HG02588 (cell line): ENCODE measurements around the gene ATP13A1.
"Not testable (repeated sequence)": the region's sequence is repeated elsewhere in the genome, so short reads cannot be mapped to it uniquely, and the experiment has no call there.

Experiments used
- ATAC-seq: cut with Tn5 transposase; IDR thresholded peaks from one replicate; pipeline ENCODE4 v1.9.1; 2021; ENCODE audit warnings: mild to moderate bottlenecking, moderate library complexity; ENCODE audit not compliant: unreplicated experiment

The ATP13A1 gene

GRCh38 chr19:19665420-19665948 lies 2.0 kb upstream of the ATP13A1 start:
- ATAC-seq, result not testable (repeated sequence)

DNA sequence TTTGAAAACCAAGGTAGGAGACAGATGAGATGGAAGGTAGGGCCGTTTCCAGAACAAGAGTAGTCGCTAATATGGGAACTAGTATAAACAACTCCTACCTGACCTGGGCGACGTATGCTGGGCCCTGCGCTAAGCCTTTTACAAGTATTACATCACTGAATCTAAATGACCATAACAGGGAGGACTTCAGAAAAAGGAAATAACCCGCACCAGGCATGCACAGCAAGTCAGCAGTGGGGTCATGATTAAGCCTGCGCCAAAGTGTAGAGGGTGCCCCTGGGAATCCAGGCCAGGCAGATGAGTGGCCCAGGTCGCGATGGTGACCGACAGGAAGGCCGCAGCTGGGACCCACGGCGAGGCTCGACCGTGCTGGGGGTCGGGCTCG lies 613 bp downstream of the ATP13A1 start:
- no peak for ATAC-seq

DNA sequence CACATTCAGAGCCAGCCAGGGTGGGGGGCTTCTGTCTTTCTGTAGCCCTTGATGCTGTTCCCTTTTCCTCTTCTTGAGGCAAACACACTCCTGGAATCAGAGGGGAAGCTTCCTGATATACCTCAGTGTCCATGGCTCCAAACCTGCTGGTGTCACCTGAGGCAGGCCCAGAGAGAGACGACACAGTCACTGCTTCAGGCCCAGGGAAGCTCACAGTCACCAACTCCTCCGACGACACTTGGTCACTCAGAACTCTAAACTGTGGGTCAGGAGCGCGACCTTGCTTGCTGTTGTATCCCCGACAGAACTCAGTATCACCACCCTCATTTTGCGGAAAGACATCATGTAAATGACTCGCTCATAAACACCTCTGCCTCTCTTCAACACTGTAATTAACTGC lies 1.1 kb downstream of the ATP13A1 start:
- no peak for ATAC-seq

DNA sequence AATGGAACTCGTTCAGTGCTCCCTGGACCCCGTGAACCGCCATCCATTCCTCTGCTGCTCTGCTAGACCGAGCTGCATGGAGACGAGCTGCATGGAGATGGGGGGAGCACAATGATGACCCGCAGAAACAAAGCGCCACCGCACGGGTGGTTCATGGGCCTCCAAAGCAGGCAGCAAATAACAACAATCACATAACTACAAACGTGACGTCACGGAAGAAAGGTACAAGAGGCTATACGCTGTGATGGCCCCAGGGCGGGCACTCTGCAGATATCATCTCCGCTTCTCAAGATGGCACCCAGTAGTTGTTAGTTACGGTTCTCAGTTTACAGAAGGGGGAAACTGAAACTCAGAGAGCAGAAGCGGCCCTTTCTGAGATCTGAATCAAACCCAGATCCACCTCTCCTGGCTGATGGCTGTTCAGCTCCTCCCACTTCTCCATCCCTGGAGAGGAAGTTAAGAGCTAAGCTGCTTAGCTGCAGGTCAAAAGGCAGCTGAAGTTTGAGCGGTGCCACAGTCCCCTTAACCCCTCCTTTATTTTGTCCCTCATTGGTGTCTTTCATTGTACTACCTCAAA lies 1.7 kb downstream of the ATP13A1 start:
- ATAC-seq, result peak; percentile 29

DNA sequence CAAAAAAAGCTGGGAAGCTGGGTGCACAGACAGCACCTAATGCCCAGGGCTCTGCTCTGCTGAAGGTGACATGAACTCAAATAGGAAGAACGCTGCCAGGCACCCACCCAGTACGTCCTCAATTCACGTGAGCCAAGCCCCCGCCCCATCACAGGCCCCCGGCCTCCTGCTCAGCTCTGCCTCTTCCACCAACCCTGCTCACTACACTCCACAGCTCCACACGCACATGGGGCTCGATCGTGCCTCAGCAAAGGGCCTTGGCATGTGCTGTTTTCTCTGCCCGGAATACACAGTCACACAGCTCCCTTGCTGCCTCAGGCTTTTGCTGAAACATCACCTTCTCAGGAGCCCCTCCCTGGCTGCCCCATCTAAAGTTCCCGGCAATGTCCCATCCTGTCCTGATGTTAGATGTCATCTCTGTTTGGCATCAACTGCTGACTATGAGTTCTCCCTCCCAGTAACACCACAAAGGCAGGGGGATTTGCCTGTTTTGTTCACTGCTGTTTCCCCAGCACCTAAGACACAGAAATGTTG lies 2.3 kb downstream of the ATP13A1 start:
- no peak for ATAC-seq

GRCh38 chr19:19659646-19660245 lies 3.7 kb downstream of the ATP13A1 start:
- no peak for ATAC-seq

DNA sequence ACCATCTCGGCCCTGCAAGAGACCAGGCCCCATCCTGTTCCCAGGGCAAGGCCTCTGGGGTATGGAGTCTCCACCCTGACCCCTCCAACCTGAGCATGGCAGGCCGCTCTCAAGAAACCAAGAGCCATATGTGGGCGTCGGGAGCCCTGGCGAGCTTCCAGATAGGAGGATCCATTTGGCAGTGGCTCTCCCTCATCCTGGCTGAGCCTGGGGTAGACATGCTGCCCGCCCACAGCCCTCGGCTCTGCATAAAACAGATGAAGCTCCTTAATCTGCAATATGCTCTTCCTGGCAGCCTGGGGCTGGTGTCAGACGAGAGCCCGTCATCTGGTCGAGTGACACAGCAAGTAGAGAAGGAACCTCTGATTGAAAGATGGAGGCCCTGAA lies 6.1 kb downstream of the ATP13A1 start:
- no peak for ATAC-seq

DNA sequence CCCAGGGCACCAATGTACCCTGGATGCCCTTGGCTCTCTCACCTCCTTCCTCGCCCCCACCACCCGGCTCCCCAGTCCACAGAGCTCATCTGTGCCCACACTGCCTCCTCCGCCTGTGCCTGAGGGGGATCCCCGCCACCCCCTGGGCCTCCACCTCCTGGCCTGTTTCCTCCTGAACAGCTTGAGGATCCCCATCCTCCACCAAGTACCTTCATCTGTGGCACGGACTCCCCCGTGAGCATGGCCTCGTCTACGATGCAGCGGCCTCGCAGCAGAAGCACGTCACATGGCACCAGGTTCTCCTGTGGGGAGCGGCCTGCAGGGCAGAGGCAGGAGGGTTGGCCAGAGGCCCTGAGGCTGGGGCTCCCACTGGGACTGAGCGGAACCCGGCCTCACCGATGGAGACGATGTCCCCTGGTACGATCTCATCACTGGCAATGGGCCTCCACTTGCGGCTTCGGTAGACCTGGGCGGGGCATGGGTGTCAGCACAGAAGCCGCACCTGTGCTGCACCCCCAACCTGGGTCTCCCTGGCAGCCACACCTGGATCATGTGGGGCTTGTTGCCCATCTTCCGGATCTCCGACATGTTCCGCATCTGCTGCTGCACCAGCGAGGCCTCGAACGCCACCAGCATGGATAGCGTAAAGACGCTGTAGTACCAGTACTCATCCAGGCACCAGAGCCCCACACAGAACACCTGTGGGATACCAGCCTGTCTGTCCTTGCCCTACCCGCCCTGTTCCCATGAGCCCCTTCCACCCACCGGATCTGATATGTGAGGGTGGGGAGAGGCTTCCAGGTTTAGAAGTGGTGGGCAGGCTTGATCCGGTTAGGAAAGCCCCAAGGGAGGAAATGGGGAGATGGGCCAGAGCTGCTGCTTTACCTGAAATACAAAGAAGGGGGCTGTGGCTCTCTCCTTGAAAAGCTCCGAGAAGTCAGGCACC lies 6.8 kb downstream of the ATP13A1 start:
- ATAC-seq, result no peak

GRCh38 chr19:19655641-19656343 lies 7.7 kb downstream of the ATP13A1 start:
- ATAC-seq, result no peak

DNA sequence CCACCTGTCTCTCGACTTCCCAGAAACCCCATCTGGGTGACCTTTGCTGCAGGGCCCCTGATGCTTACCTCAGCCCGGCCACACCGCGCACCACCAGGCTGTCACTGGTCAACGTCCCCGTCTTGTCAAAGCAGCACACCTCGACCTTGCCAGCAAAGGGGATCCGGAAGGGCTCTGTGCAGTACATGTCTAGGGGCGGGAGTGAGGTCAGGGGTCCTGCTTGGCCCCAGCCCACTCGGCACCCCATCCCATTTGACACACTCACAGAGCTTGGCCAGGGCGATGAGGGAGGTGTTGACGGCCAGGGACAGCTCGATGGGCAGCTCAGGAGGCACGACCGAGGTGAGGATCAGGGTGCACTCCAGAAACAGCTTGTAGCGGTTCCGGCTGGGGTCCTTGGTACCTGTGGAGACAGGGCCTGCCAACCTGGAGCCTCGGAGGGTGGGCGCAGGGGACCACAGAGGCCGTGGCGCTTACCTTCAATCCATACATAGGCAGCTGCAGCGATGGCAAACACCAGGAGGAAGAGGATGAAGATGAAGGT lies 8.4 kb downstream of the ATP13A1 start:
- no peak for ATAC-seq

- ATAC-seq, result no peak
These were observed 9.0 kb downstream of the ATP13A1 start for GRCh38 chr19:19654441-19654840.

DNA sequence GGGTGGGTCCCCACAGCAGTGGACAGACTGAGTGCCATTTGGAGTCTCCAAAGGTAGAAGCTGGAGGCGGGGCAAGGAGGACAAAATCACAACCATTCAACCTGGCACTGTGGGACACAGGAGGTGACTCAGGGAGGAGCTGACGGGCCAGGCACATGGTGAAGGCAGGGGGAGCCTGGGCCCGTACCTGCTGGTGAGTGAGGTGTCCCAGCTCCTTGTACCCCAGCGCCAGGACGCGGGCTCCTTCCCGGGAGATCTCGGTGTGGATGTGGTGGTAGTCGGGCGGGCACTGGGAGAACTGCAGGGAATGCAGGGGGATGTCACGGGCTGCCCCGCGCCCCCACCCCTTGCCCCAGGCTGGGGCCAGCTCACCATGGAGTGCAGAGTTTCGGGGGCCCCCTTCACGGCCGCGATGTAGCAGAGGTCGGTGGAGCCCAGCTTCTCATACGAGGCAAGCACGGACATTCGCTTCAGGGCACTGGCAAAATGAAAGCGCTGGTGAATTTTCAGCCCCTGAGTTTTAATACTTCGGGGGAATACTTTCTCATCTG lies 9.8 kb downstream of the ATP13A1 start:
- no peak for ATAC-seq

- ATAC-seq, result no peak
These were observed 10.8 kb downstream of the ATP13A1 start for GRCh38 chr19:19652482-19653295.

DNA sequence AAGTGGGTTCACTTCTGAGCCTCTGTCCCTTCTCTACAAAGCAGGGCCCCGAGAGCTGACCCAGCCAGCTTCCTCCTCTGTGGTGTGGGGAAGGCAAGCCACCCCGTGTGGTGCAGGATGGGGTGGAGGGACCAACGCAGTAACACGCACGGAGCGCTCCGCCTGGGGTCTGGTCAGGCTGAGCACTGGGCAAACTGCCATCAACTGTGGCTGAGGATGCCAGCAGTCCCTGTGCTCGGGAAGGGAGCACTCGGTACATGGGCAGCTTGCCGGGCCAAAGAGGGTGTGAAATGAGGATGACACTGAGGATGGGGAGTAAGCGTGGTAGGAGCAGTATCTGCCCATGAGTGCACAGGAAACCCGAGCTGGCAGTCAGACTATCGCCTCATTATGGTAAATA lies 12.4 kb downstream of the ATP13A1 start:
- no peak for ATAC-seq

DNA sequence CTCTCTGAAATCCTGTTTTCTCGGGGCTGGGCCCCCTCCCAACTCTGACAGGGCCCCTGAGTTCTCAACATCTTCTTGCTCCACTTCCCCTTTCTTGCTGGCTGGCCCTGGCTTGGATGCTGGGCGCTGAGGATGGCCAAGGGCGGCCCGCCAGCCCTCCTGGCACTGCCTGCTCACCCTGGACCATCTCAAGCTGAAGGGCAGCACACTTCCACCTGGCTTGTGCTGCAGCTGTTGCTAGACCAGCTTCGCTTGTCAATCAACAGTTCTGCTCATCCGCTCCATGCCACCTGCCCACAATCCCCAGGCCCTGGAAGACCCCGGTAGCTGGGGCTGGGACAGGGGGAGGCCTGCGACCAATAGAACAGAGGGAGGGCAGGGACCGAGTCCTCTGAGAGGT lies 13.1 kb downstream of the ATP13A1 start:
- no peak for ATAC-seq

- ATAC-seq, result no peak
These were observed 13.9 kb downstream of the ATP13A1 start for GRCh38 chr19:19649580-19649995.

- ATAC-seq, result no peak
These were observed 14.3 kb downstream of the ATP13A1 start for GRCh38 chr19:19649155-19649554.

- ATAC-seq, result no peak
These were observed 16.2 kb downstream of the ATP13A1 start for GRCh38 chr19:19647037-19647835.
